GM19240 (cell line): ENCODE results near the gene RTL10.

Experiments used
- DNase-seq: peaks from one replicate; pipeline ENCODE4 v3.0.0; 2011; ENCODE audit warnings: low spot score; ENCODE audit not compliant: insufficient read length

Gene RTL10

DNA sequence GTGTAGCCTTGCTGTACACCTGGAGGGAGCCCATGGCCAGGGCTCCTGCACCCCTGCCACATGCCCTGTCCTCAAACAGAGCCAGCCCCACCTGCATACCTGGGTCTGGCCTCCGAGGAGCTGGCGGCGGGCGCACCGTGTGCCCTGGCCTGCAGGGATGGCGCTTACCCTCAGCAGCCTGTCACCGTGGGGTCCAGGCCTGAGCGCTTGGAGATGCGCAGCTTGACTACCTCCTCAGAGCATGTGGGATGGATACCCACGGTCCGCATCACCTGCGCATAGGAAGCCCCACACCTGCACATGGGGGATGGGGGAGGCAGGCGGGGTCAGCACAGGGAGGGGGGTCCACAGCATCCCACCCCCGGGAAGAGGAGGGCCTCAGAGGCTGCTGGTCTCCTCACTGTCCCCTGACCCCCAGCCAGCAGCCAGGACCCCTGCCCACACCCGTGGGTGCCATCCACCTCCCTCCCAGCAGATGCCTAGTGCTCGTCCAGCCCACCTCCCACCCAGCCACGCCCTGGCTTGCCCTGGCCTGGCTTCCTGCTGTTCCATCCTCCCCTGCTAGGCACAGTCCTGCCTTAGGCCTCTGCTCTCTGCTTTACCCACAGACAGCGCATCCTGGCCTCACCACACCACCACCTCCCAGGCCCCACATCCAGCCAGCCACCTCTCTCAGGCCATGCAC lies 22.4 kb upstream of the RTL10 start:
- no peak for DNase-seq

GRCh38 chr22:19876314-19876940 lies 21.8 kb upstream of the RTL10 start:
- DNase-seq: no peak

- DNase-seq: no peak
Measured at GRCh38 chr22:19875531-19876313, 21.0 kb upstream of the RTL10 start.

- no peak for DNase-seq
Measured at GRCh38 chr22:19875061-19875530, 20.4 kb upstream of the RTL10 start.

- DNase-seq: no peak
Measured at GRCh38 chr22:19874307-19875060, 19.8 kb upstream of the RTL10 start.

GRCh38 chr22:19873960-19874306 lies 19.3 kb upstream of the RTL10 start:
- DNase-seq: no peak

DNA sequence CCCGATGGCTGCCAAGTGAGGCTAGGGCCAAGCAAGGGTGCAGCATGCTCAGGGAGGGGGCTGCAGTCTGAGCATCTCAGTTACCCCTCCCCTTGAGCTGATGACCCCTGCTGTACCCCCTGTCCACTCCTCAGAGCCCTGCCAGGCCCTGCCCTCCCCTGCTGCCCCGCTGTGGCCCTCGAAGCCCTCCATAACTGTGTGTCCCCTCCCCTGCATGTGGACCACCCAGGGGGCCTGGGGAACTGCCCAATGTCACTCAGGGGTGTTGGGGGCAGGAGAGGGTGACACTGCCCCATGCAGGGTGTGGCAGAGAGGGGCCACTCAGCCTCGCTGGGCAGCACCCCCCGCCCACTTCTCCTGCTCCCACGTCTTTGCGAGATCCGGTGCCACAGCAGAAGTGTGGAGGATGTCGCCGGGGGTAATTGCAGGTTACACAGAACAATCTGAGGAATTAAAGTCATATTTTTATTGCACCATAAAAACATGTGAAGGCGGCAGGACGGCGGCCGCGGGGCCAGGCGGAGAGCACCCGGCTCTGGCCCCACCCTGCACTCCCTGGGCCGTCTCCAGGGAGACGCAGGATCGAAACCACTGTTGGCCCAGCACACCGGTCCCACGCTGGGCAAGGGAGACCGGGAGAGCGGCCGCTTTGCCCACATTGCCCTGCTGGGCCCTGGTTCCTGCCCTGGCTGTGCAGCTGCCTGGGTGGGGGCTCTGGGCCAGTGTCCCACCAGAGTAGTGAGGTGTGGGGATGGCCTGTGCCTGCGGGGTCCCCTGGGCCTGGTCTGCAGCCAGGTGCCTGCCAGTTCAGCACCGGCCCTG lies 18.7 kb upstream of the RTL10 start:
- DNase-seq: no peak

DNA sequence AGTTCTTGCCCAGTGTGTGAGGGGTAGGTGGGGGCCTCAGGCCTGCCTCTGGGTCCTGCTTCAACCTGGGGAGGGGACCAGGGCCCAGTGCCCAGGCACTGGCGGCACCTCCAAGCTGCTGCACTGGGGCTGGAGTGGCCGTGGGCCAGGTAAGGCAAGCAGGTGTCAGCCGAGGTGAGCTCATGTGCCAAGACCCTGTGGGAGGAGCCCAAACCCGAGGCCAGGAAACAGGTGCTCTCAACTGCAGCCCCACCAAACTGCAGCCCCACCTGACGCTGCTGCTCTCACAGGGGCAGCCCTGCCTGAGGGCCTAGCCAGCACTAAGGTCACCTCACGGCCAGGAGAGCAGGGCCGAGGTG lies 18.1 kb upstream of the RTL10 start:
- DNase-seq: no peak

- DNase-seq: no peak
Measured at GRCh38 chr22:19871845-19872778, 17.4 kb upstream of the RTL10 start.

DNA sequence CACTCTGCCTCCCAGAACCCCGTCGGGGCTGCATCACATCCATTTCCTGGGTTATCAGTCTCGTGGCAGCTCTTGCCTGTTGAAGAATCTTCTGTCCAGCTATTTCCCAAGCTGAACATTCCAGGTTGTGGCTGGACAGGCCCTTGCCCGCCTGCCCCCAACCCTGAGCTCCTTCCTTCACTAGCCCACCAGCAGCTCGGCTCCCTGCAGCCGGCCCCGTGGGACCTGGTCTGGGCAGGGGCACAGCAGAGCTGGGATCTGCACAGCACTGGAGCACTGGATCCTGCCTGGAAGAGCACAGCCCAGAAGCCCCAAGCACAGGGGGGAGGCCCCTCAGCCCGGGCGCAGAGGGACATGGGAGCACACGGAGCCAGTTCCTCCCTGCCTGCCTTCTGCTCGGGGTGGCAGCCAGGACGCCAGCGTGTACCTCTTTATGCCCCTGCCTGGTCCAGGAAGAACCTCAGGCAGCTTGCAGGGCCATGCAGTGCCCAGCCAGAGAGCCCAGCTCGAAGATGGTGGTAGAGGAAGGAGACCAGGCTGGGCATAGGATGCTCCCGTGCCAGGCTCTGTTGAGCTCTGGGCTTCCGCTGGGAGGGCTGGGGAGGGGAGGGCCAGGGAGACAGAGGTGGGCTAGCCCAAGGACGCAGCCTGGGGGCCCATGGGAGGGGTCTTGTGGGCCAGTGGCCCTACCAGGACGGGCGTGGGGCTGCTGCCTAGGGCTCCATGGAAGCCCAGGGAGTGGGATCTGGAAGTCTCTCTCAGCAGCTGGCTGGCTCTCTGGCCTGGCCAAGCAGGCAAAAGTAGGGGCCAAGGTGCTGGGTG lies 16.6 kb upstream of the RTL10 start:
- no peak for DNase-seq

GRCh38 chr22:19870153-19871022 lies 15.7 kb upstream of the RTL10 start:
- DNase-seq: no peak

GRCh38 chr22:19869497-19870152 lies 15.0 kb upstream of the RTL10 start:
- DNase-seq: no peak

GRCh38 chr22:19868773-19869471 lies 14.2 kb upstream of the RTL10 start:
- no peak for DNase-seq

DNA sequence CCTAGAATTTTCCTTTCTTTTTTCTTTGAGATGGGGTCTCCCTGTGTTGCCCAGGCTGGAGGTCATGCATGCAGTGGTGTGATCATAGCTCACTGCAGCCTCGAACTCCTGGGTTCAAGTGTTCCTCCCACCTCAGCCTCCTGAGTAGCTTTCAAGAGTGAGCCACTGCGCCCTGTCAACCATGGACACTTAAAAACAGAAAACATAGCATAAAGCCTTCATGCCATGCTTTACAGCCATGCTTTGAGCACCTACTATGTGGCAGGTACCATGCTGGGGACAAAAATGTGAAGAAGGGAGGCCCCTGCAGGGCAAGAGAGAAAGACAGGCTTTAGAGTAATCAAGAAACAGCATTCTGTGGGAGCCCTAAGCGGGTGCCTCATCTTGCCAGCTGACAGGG lies 13.7 kb upstream of the RTL10 start:
- DNase-seq: no peak

- DNase-seq: no peak
Measured at GRCh38 chr22:19867617-19868016, 12.9 kb upstream of the RTL10 start.

DNA sequence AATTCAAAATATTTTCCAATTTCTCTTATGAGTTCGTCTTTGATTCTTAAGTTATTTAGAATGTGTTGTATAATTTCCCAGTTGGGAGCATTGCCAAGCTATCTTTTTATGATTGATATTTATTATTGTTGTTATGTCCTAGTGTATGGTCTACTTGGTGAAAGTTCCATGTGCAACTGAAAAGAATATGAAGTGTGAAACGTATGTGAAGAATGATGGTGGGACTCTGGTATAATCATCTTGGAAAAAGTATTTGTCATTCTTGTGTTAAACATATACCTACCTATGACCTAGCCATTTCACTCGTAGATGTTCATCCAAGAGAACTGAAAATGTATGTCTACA lies 12.0 kb upstream of the RTL10 start:
- no peak for DNase-seq
